Testis (tissue), 3 donors: ENCODE data around the gene CTNNA2. TPM values are rescaled to one million over a fixed set of nuclear protein-coding genes. Genes with fewer than 3 reads are reported as not detected.

Source experiments
- DNase-seq: peaks from one replicate; pipeline ENCODE4 v3.0.0-alpha.2; 2019
- H3K27ac ChIP-seq, 2 donors: fragments of 200-600 bp; sonication (generic); one replicate each; pipeline ENCODE4 v1.5.1; 2019
- H3K27me3 ChIP-seq: fragments of 200-600 bp; sonication (generic); one replicate; pipeline ENCODE4 v1.5.1; 2019
- H3K36me3 ChIP-seq: fragments of 200-600 bp; sonication (generic); one replicate; pipeline ENCODE4 v1.5.1; 2017; ENCODE audit warnings: low read depth; ENCODE audit errors: missing control alignments
- H3K4me1 ChIP-seq: fragments of 200-600 bp; sonication (generic); one replicate; pipeline ENCODE4 v1.5.1; 2019
- H3K4me3 ChIP-seq, 2 donors: fragments of 200-600 bp; sonication (generic); one replicate each; pipeline ENCODE4 v1.5.1; 2017 to 2019
- H3K9me3 ChIP-seq: fragments of 200-600 bp; sonication (generic); one replicate; pipeline ENCODE4 v1.5.1; 2017
- CTCF ChIP-seq, 3 experiments: fragments of 450-650 bp in 2 of 3; fragments of 200-600 bp in 1 of 3; sonication (generic) in 1 of 3; IDR thresholded peaks; one replicate each; pipeline ENCODE4 v1.5.1; 2016 to 2019; ENCODE audit warnings: antibody characterized with exemption in 3 of 3, mild to moderate bottlenecking in 2 of 3, moderate library complexity in 1 of 3
- POLR2A ChIP-seq: fragments of 450-650 bp; IDR thresholded peaks from one replicate; pipeline ENCODE4 v1.6.1; 2017; ENCODE audit warnings: antibody characterized with exemption, mild to moderate bottlenecking, moderate library complexity
- WGBS, 2 donors: methylation state at CpG; one replicate each; pipeline ENCODE4 v1.1.5; 2018; 5-methylcytosine and 5-hydroxymethylcytosine counted together
- intact Hi-C: fragments of 100-400 bp; cut with DNase I; formaldehyde crosslinking; loops from one replicate; pipeline ENCODE4 v1.15.1; 2023; ENCODE audit warnings: low total_unique reads
- polyA plus RNA-seq: library from polyadenylated mRNA; stranded (reverse); fragments of 350-450 nt; fragmentation: Illumina TruSeq; extraction: RNeasy Lipid Tissue Mini Kit (QIAGEN cat#74804); gene quantifications from one replicate; pipeline ENCODE4 v1.2.3, GENCODE V29; 2014; ENCODE audit warnings: low read depth, low replicate concordance; ENCODE audit not compliant: insufficient read depth
- total RNA-seq, 2 donors: library from RNA; depleted of rRNA; stranded (reverse); fragments of >200 nt; gene quantifications; one replicate each; pipeline ENCODE4 v1.2.3, GENCODE V29; 2016

Gene CTNNA2
- total and polyA plus RNA-seq, 3 donors from 2014 or later, result 36.8 to 44.5 (median 43.4) TPM

- Histone ChIP-seq H3K4me1 (no peaks in the 10 kb centered on the region), H3K9me3 (no peaks in the 10 kb centered on the region), H3K36me3 (no peaks in the 10 kb centered on the region), H3K4me3 (no peak overlapping the region), H3K27me3 (no peaks in the 10 kb centered on the region), H3K27ac (no peak overlapping the region)
- TF ChIP-seq CTCF (IDR thresholded peaks at IDR 0.05), result no peak
- TF ChIP-seq POLR2A, result no peak
- DNase-seq, result no peak
- intact Hi-C loops, result no loop called here
Observed at GRCh38 chr2:79799729-79800128, 286.9 kb downstream of the CTNNA2 start.

- no peak for DNase-seq
Observed at GRCh38 chr2:79801082-79801481, 288.2 kb downstream of the CTNNA2 start.

GRCh38 chr2:79817288-79817687, 304.4 kb downstream of the CTNNA2 start:
- TF ChIP-seq CTCF (IDR thresholded peaks at IDR 0.05), result no peak
- TF ChIP-seq POLR2A, result no peak
- no peaks in the 10 kb centered on the region for H3K4me1 ChIP-seq
- H3K9me3 ChIP-seq, result no peaks in the 10 kb centered on the region
- WGBS, 2 donors, result 85 to 93% methylated on average over 4 of the region's 4 CpGs
- no peaks in the 10 kb centered on the region for H3K36me3 ChIP-seq
- DNase-seq, result no peak
- H3K27ac ChIP-seq, result no peak overlapping the region
- intact Hi-C loops, result no loop called here
- H3K27me3 ChIP-seq, result no peaks in the 10 kb centered on the region
- H3K4me3 ChIP-seq, result no peak overlapping the region

More at GRCh38 chr2:79801082-79801481, 288.2 kb downstream of the CTNNA2 start:
- intact Hi-C loops, result no loop called here
- Histone ChIP-seq H3K4me3 (no peak overlapping the region), H3K27me3 (no peaks in the 10 kb centered on the region), H3K4me1 (no peaks in the 10 kb centered on the region), H3K36me3 (no peaks in the 10 kb centered on the region), H3K27ac (no peak overlapping the region), H3K9me3 (no peaks in the 10 kb centered on the region)
- no peak for TF ChIP-seq POLR2A
- TF ChIP-seq CTCF (IDR thresholded peaks at IDR 0.05), result no peak
- 72 to 76% methylated on average over 3 of the region's 3 CpGs for WGBS, 2 donors

- WGBS, 2 donors, result 62 to 63% methylated on average over 4 of the region's 4 CpGs
- H3K27me3 ChIP-seq, result no peaks in the 10 kb centered on the region
- H3K9me3 ChIP-seq, result no peaks in the 10 kb centered on the region
- no peak for DNase-seq
- TF ChIP-seq POLR2A (no peak), CTCF (IDR thresholded peaks at IDR 0.05) (no peak)
- H3K4me3 ChIP-seq, result no peak overlapping the region
- no peaks in the 10 kb centered on the region for H3K4me1 ChIP-seq
- H3K36me3 ChIP-seq, result no peaks in the 10 kb centered on the region
- H3K27ac ChIP-seq, result no peak overlapping the region
- intact Hi-C loops, result no loop called here
Observed at GRCh38 chr2:79820281-79820680, 307.4 kb downstream of the CTNNA2 start.

GRCh38 chr2:79822136-79822535, 309.3 kb downstream of the CTNNA2 start:
- no peaks in the 10 kb centered on the region for H3K36me3 ChIP-seq
- DNase-seq, result no peak
- intact Hi-C loops, result no loop called here

More at GRCh38 chr2:79822136-79822535, 309.3 kb downstream of the CTNNA2 start:
- Histone ChIP-seq H3K27me3 (no peaks in the 10 kb centered on the region), H3K9me3 (no peaks in the 10 kb centered on the region), H3K4me3 (no peak overlapping the region), H3K27ac (no peak overlapping the region), H3K4me1 (no peaks in the 10 kb centered on the region)
- WGBS, 2 donors, result 77 to 81% methylated on average over 2 of the region's 2 CpGs
- no peak for TF ChIP-seq POLR2A
- no peak for TF ChIP-seq CTCF (IDR thresholded peaks at IDR 0.05)
